K562 (cell line): ENCODE measurements around the gene TYW1. TPM values are rescaled to one million over a fixed set of nuclear protein-coding genes. Genes with fewer than 3 reads are reported as not detected.

ENCODE experiments used
- ATAC-seq: fragments of 200-7000 bp; cut with Tn5 transposase; 3 replicates; pipeline ENCODE4 v1.9.1; 2020; ENCODE audit warnings: moderate library complexity
- BruUV-seq: library from RNA; stranded (reverse); fragments of 400-500 nt; replicated peaks from 2 replicates; lab custom pipeline; 2021; lab: Mats Ljungman, UMichigan
- CTCF ChIA-PET: fragments of 300-600 bp; formaldehyde crosslinking; extraction: SDS; loops from one replicate; lab custom pipeline; 2021; ENCODE audit warnings: low intra/inter-chr PET ratio; lab: Yijun Ruan, JAX
- POLR2A ChIA-PET: fragments of 300-600, 350-650 bp; sonication (Branson Sonifier 250); formaldehyde crosslinking; extraction: SDS; loops from one replicate; lab custom pipeline; 2021; ENCODE audit warnings: antibody characterized with exemption, inconsistent platforms; lab: Yijun Ruan, JAX
- DNase-seq, 4 experiments: peaks; one replicate each; pipeline versions ENCODE4 v3.0.0 to v3.0.0-alpha.2; 2011 to 2018; ENCODE audit warnings: low spot score in 3 of 4, mixed read lengths in 3 of 4; ENCODE audit errors: extremely low read depth in 1 of 4
- FAIRE-seq: peaks from 2 replicates; lab custom pipeline; 2011; peaks lifted over from hg19 to GRCh38; lab: Jason Lieb, UNC
- H2AFZ ChIP-seq: 2 replicates; pipeline ENCODE4 v1.6.0; 2011; ENCODE audit warnings: low read depth, low read length, control low read depth, inconsistent platforms
- H3K27ac ChIP-seq: fragments of 200-600 bp; 3 replicates; pipeline ENCODE4 v1.8.0; 2011; ENCODE audit warnings: low read depth, mild to moderate bottlenecking, control low read depth, inconsistent platforms, low read length, moderate library complexity, mixed read lengths; ENCODE audit errors: extremely low read depth
- H3K27me3 ChIP-seq, 2 experiments: fragments of 300-600 bp in 1 of 2; 2 replicates in 1 of 2; 3 replicates in 1 of 2; pipeline versions ENCODE4 v1.6.0 to v1.8.0; 2011; ENCODE audit warnings: inconsistent platforms in 2 of 2, low read length in 2 of 2, mild to moderate bottlenecking in 1 of 2, mixed read lengths in 1 of 2, moderate library complexity in 1 of 2; ENCODE audit not compliant: control insufficient read depth in 2 of 2, insufficient read depth in 2 of 2
- H3K36me3 ChIP-seq: fragments of 300-600 bp; 3 replicates; pipeline ENCODE4 v1.8.0; 2011; ENCODE audit warnings: mild to moderate bottlenecking, low read length, inconsistent platforms; ENCODE audit not compliant: control insufficient read depth, insufficient read depth
- H3K4me1 ChIP-seq, 2 experiments: fragments of 200-600 bp in 1 of 2; replicated peaks in 1 of 2; 2 replicates in 1 of 2; 3 replicates in 1 of 2; pipeline versions ENCODE4 v1.5.1 to v1.8.0; 2011; ENCODE audit warnings: inconsistent platforms in 2 of 2, low read length in 2 of 2, mild to moderate bottlenecking in 1 of 2, mixed read lengths in 1 of 2, moderate library complexity in 1 of 2; ENCODE audit not compliant: control insufficient read depth in 2 of 2, insufficient read depth in 2 of 2
- H3K4me2 ChIP-seq: 2 replicates; pipeline ENCODE4 v1.6.1; 2011; ENCODE audit warnings: low read length, control low read depth, inconsistent platforms, mixed read lengths; ENCODE audit not compliant: insufficient read depth
- H3K4me3 ChIP-seq: fragments of 200-600 bp; sonication (generic), shearing (Covaris generic); 2 replicates; pipeline ENCODE4 v1.5.1; 2016; ENCODE audit warnings: control low read depth, inconsistent platforms
- H3K79me2 ChIP-seq: fragments of 200-600 bp; 3 replicates; pipeline ENCODE4 v1.8.0; 2011; ENCODE audit warnings: low read length, inconsistent platforms; ENCODE audit not compliant: control insufficient read depth, insufficient read depth
- H3K9ac ChIP-seq, 2 experiments: 2 replicates each; pipeline versions ENCODE4 v1.6.0 to v1.6.1; 2011; ENCODE audit warnings: low read depth in 2 of 2, low read length in 2 of 2, control low read depth in 1 of 2, inconsistent platforms in 1 of 2, mild to moderate bottlenecking in 1 of 2, mixed read lengths in 1 of 2; ENCODE audit not compliant: insufficient read depth in 1 of 2
- H3K9me1 ChIP-seq: one replicate; pipeline ENCODE4 v1.6.0; 2011; ENCODE audit warnings: inconsistent platforms, mild to moderate bottlenecking, low read length, moderate library complexity; ENCODE audit not compliant: control insufficient read depth, insufficient read depth
- H3K9me3 ChIP-seq: replicated peaks from 2 replicates; pipeline ENCODE4 v1.5.1; 2011; ENCODE audit warnings: low read depth, low read length, inconsistent platforms; ENCODE audit not compliant: control insufficient read depth, insufficient read depth
- H4K20me1 ChIP-seq: replicated peaks from 2 replicates; pipeline ENCODE4 v1.6.1; 2011; ENCODE audit warnings: low read length, inconsistent platforms, mixed read lengths; ENCODE audit not compliant: control insufficient read depth, insufficient read depth
- CXXC5 ChIP-seq: fragments of 250-450 bp; sonication (Bioruptor Pico); IDR thresholded peaks from 2 replicates; pipeline ENCODE4 v1.8.0; 2022; ENCODE audit warnings: inconsistent platforms, mild to moderate bottlenecking, moderate library complexity
- NCOR1 ChIP-seq: fragments of 450-650 bp; IDR thresholded peaks from 2 replicates; pipeline ENCODE4 v1.6.1; 2016; ENCODE audit warnings: mild to moderate bottlenecking, moderate library complexity
- NR1H2 ChIP-seq: sonication (generic); formaldehyde crosslinking; IDR thresholded peaks from 2 replicates; pipeline ENCODE4 v1.4.0; 2020; ENCODE audit warnings: mild to moderate bottlenecking, missing genetic modification reagents
- POLR2AphosphoS5 ChIP-seq: IDR thresholded peaks from 2 replicates; pipeline ENCODE4 v1.6.1; 2011; ENCODE audit warnings: mild to moderate bottlenecking, low read depth, low read length, moderate library complexity; ENCODE audit not compliant: control insufficient read depth, insufficient read depth
- POU5F1 ChIP-seq: fragments of 150-350 bp; IDR thresholded peaks from 2 replicates; pipeline ENCODE4 v1.6.1; 2014; ENCODE audit warnings: borderline replicate concordance, low read length, low read depth, mild to moderate bottlenecking; ENCODE audit not compliant: partially characterized antibody
- SMARCA5 ChIP-seq: fragments of 450-650 bp; IDR thresholded peaks from 2 replicates; pipeline ENCODE4 v1.6.1; 2016
- ZKSCAN1 ChIP-seq: fragments of 150-350 bp; IDR thresholded peaks from 2 replicates; pipeline ENCODE4 v1.6.1; 2016; ENCODE audit warnings: low read depth, low read length
- ZNF143 ChIP-seq: sonication (generic); formaldehyde crosslinking; IDR thresholded peaks from 2 replicates; pipeline ENCODE4 v1.9.0; 2022; ENCODE audit warnings: mild to moderate bottlenecking, missing genetic modification reagents
- ZNF224 ChIP-seq: sonication (generic); formaldehyde crosslinking; IDR thresholded peaks from 2 replicates; pipeline ENCODE4 v1.8.0; 2022; ENCODE audit warnings: mild to moderate bottlenecking, missing genetic modification reagents
- ZNF232 ChIP-seq: sonication (generic); formaldehyde crosslinking; IDR thresholded peaks from 2 replicates; pipeline ENCODE4 v1.8.0; 2022; ENCODE audit warnings: mild to moderate bottlenecking, missing genetic modification reagents
- ZNF778 ChIP-seq: fragments of 450-650 bp; formaldehyde crosslinking; IDR thresholded peaks from 2 replicates; pipeline ENCODE4 v1.4.0; 2020; ENCODE audit warnings: mild to moderate bottlenecking, moderate library complexity
- WGBS: fragments of 100-300 bp; shearing (Covaris generic); methylation state at CpG from one replicate; pipeline ENCODE4 v1.1.6; 2016; ENCODE audit warnings: low coverage, mixed read lengths; ENCODE audit not compliant: insufficient coverage; ENCODE audit errors: missing lambda C conversion rate; 5-methylcytosine and 5-hydroxymethylcytosine counted together
- in situ Hi-C: fragments of 300-500 bp; cut with MboI; formaldehyde crosslinking; loops from 4 replicates; pipeline ENCODE4 v1.15.0; 2018; ENCODE audit warnings: inconsistent platforms, mixed read lengths
- intact Hi-C: fragments of 100-400 bp; cut with micrococcal nuclease; formaldehyde crosslinking; loops from 2 replicates; pipeline ENCODE4 v1.14.2; 2022
- polyA plus RNA-seq, 8 experiments: library from polyadenylated mRNA; depleted of rRNA in 4 of 8; stranded (reverse) in 5 of 8; unstranded in 3 of 8; fragments of >200 nt; fragmentation: Nextera tagmentation in 2 of 8; fragmentation: Illumina TruSeq in 1 of 8; extraction: Ambion mirVana in 2 of 8; extraction: Trizol in 1 of 8; gene quantifications; 2 replicates each; pipeline versions ENCODE4 v1.2.1 to v1.2.3, GENCODE V29; 2011 to 2014; ENCODE audit warnings: inconsistent platforms in 1 of 8, missing spikeins in 1 of 8
- total RNA-seq, 7 experiments: library from RNA; depleted of rRNA in 6 of 7; stranded (reverse); fragments of >200 nt in 6 of 7; fragmentation: Illumina TruSeq in 2 of 7; extraction: Trizol in 2 of 7; gene quantifications; 2 replicates each; pipeline versions ENCODE4 v1.2.1 to v1.2.3, GENCODE V29; 2011 to 2021; ENCODE audit warnings: low replicate concordance in 1 of 7
- TF ChIP-seq, protein P1 (sequence below), 2 experiments: fragments of 450-650 bp in 1 of 2; sonication (generic) in 1 of 2; formaldehyde crosslinking in 1 of 2; IDR thresholded peaks in 1 of 2; conservative IDR thresholded peaks in 1 of 2; 2 replicates each; pipeline versions ENCODE4 v1.6.1 to v1.8.1; 2016 to 2023; ENCODE audit warnings: mild to moderate bottlenecking in 2 of 2, moderate library complexity in 2 of 2, inconsistent platforms in 1 of 2, missing genetic modification reagents in 1 of 2
- TF ChIP-seq, protein P2 (sequence below): fragments of 450-650 bp; formaldehyde crosslinking; IDR thresholded peaks from 2 replicates; pipeline ENCODE4 v1.4.0; 2022; ENCODE audit warnings: mild to moderate bottlenecking, moderate library complexity
- TF ChIP-seq, protein P3 (sequence below), 2 experiments: fragments of 450-650 bp in 1 of 2; sonication (generic) in 1 of 2; formaldehyde crosslinking; conservative IDR thresholded peaks; 2 replicates each; pipeline versions ENCODE4 v1.4.0 to v1.8.1; 2020 to 2022; ENCODE audit warnings: mild to moderate bottlenecking in 1 of 2, missing genetic modification reagents in 1 of 2
- TF ChIP-seq, protein P4 (sequence below): fragments of 250-450 bp; sonication (Bioruptor Pico); IDR thresholded peaks from 2 replicates; pipeline ENCODE4 v1.5.0; 2021; ENCODE audit warnings: mild to moderate bottlenecking, moderate library complexity
- TF ChIP-seq, protein P5 (sequence below): fragments of 450-650 bp; conservative IDR thresholded peaks from 2 replicates; pipeline ENCODE4 v1.6.1; 2016; ENCODE audit warnings: missing genetic modification characterization, low read depth, mild to moderate bottlenecking, missing compliant biosample characterization, moderate library complexity

TYW1 gene
- total and polyA plus RNA-seq, 9 of the 15 experiments (the other 6 are each of a cell fraction or from before 2014, with no cell fraction given), result 17.4 to 32.0 (median 26.2) TPM

DNA sequence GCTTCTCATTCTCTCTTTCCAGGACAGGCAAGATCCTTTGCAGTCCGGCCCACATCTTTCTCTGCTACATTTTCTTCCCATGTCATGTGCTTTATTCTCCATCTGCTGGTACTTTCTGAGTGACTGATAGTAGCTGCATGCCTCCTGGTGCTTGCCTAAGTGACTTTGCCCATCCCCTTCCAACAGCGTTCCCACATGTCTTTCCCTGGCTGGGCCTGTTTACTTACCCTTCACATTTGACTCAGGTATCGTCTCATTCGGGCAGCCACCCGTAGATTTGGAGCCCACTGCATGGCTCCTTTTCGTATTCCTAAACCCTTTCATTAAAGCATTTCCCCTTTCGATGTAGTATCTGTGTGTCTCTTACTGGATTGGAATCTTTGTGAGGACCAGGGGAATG is 24.6 kb downstream of the TYW1 start:
- FAIRE-seq (no peak), ATAC-seq (no peak), DNase-seq (no peak)
- Histone ChIP-seq H3K27ac (no peak overlapping the region), H3K4me1 (peaks cover 5 to 13% of the 10 kb centered on the region in 2 experiments; a peak in 4 of 5 replicates), H3K4me3 (no peak overlapping the region), H4K20me1 (no peaks in the 10 kb centered on the region), H3K9ac (no peak overlapping the region), H3K27me3 (no peaks in the 10 kb centered on the region), H3K9me1 (no peaks in the 10 kb centered on the region), H3K9me3 (no peaks in the 10 kb centered on the region), H2AFZ (no peak overlapping the region), H3K79me2 (no peaks in the 10 kb centered on the region), H3K36me3 (peaks cover 67% of the 10 kb centered on the region), H3K4me2 (no peak overlapping the region)
- ChIA-PET CTCF (no interaction called here), POLR2A (no interaction called here)
- in situ Hi-C loops, result no loop called here
- WGBS, result 89% methylated on average over 7 of the region's 7 CpGs
- no TSS peak for BruUV-seq
- intact Hi-C loops, result no loop called here
- TF ChIP-seq CXXC5 (CRISPR knock-in tag), result no peak
- TF ChIP-seq, protein P1, sequence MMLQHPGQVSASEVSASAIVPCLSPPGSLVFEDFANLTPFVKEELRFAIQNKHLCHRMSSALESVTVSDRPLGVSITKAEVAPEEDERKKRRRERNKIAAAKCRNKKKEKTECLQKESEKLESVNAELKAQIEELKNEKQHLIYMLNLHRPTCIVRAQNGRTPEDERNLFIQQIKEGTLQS (IDR thresholded peaks at IDR 0.05), result no peak
- TF ChIP-seq, protein P1 (CRISPR knock-in tag; conservative IDR thresholded peaks at IDR 0.05), result no peak
- no peak for TF ChIP-seq NR1H2 (CRISPR knock-in tag)
- TF ChIP-seq ZKSCAN1, result no peak
- TF ChIP-seq, protein P2, sequence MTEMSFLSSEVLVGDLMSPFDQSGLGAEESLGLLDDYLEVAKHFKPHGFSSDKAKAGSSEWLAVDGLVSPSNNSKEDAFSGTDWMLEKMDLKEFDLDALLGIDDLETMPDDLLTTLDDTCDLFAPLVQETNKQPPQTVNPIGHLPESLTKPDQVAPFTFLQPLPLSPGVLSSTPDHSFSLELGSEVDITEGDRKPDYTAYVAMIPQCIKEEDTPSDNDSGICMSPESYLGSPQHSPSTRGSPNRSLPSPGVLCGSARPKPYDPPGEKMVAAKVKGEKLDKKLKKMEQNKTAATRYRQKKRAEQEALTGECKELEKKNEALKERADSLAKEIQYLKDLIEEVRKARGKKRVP (CRISPR knock-in tag), result no peak
- no peak for TF ChIP-seq SMARCA5
- no peak for TF ChIP-seq ZNF143 (CRISPR knock-in tag)
- TF ChIP-seq, protein P3, sequence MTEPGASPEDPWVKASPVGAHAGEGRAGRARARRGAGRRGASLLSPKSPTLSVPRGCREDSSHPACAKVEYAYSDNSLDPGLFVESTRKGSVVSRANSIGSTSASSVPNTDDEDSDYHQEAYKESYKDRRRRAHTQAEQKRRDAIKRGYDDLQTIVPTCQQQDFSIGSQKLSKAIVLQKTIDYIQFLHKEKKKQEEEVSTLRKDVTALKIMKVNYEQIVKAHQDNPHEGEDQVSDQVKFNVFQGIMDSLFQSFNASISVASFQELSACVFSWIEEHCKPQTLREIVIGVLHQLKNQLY (CRISPR knock-in tag; conservative IDR thresholded peaks at IDR 0.05), result no peak
- TF ChIP-seq, protein P4, sequence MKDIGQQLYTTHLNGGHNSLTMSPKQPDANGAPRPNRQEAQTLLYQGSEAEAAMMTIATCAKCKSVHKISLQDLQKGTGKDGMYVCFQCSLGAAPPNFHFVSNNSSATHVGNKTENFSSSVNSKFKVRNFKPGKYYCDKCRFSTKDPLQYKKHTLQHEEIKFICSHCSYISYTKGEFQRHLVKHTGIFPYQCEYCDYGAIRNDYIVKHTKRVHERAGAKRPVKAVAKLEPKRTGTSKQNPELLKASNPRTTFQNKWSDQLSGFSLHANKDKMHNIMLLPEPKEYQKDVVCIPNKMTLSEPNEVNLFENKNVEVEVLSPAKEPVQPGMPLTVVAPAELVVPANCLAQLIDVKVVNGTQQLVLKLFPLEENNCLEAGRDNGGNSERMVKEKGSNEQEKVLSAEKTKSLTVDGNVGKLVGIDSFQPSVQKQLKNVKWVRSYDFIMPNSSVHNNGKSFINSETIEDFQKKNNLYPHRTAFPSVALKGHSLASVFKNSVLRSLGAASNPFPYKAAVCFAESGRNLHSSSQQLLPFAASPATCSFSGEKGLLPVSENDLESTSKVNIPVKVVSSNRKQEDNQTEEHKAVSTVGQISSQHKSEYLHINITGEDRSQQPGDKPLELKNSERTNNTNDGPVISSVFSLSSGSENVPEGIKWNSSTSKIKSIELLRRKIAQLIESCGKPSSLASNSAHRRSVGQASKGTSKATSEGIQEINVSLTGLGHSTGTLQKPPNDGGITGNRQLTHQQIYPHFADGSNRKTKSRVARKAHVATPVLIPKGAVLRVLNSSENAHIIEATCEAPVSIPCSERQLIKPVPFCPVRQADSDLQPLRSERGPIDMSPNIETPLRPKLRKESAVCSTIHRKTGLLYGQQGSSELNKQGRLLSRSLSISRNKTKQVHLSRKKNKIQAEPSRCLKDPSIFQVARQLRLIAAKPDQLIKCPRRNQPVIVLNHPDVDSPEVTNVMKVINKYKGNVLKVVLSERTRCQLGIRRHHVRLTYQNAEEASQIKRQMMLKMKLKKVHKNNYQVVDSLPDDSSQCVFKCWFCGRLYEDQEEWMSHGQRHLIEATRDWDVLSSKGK, result no peak
- TF ChIP-seq, protein P5, sequence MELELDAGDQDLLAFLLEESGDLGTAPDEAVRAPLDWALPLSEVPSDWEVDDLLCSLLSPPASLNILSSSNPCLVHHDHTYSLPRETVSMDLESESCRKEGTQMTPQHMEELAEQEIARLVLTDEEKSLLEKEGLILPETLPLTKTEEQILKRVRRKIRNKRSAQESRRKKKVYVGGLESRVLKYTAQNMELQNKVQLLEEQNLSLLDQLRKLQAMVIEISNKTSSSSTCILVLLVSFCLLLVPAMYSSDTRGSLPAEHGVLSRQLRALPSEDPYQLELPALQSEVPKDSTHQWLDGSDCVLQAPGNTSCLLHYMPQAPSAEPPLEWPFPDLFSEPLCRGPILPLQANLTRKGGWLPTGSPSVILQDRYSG (tag), result no peak
- TF ChIP-seq POU5F1, result no peak
- TF ChIP-seq ZNF232 (CRISPR knock-in tag), result no peak
- no peak for TF ChIP-seq NCOR1
- no peak for TF ChIP-seq ZNF778
- TF ChIP-seq POLR2AphosphoS5, result no peak
- no peak for TF ChIP-seq ZNF224 (CRISPR knock-in tag)
